H9 (cell line): ENCODE measurements around the gene SBK2. TPM values are rescaled to one million over a fixed set of nuclear protein-coding genes. Genes with fewer than 3 reads are reported as not detected.

Source experiments
- DNase-seq: peaks from one replicate; pipeline ENCODE4 v3.0.0-alpha.2; 2017
- H2AFZ ChIP-seq: one replicate; pipeline ENCODE4 v1.6.1; 2013; ENCODE audit warnings: mild to moderate bottlenecking, low read length, control low read depth, moderate library complexity
- H2AK5ac ChIP-seq: 2 replicates; pipeline ENCODE4 v1.6.1; 2013; ENCODE audit warnings: low read length, control low read depth, mixed read lengths; ENCODE audit not compliant: insufficient read length
- H2BK120ac ChIP-seq: one replicate; pipeline ENCODE4 v1.6.1; 2013; ENCODE audit warnings: low read depth, mild to moderate bottlenecking, low read length, control low read depth, inconsistent platforms; ENCODE audit not compliant: poor library complexity, severe bottlenecking
- H2BK12ac ChIP-seq: 2 replicates; pipeline ENCODE4 v1.6.1; 2013; ENCODE audit warnings: low read length, control low read depth, mixed read lengths, low read depth; ENCODE audit not compliant: insufficient read length
- H2BK15ac ChIP-seq: 2 replicates; pipeline ENCODE4 v1.6.1; 2013; ENCODE audit warnings: low read depth, low read length, control low read depth
- H2BK20ac ChIP-seq: one replicate; pipeline ENCODE4 v1.6.1; 2013; ENCODE audit warnings: low read depth, mild to moderate bottlenecking, low read length, control low read depth, inconsistent platforms; ENCODE audit not compliant: poor library complexity, severe bottlenecking
- H2BK5ac ChIP-seq: 2 replicates; pipeline ENCODE4 v1.6.1; 2013; ENCODE audit warnings: low read length, control low read depth, mixed read lengths; ENCODE audit not compliant: insufficient read length
- H3K14ac ChIP-seq: 2 replicates; pipeline ENCODE4 v1.6.1; 2013; ENCODE audit warnings: low read length, control low read depth; ENCODE audit not compliant: insufficient read depth
- H3K18ac ChIP-seq: 2 replicates; pipeline ENCODE4 v1.6.1; 2013; ENCODE audit warnings: low read depth, mild to moderate bottlenecking, mixed read lengths, low read length, control low read depth; ENCODE audit not compliant: insufficient read length
- H3K23ac ChIP-seq: 2 replicates; pipeline ENCODE4 v1.6.1; 2013; ENCODE audit warnings: low read length, control low read depth, mixed read lengths, low read depth; ENCODE audit not compliant: insufficient read length
- H3K23me2 ChIP-seq: 2 replicates; pipeline ENCODE4 v1.6.1; 2013; ENCODE audit warnings: low read depth, mild to moderate bottlenecking, mixed read lengths, low read length, control low read depth; ENCODE audit not compliant: insufficient read length, poor library complexity, severe bottlenecking
- H3K27ac ChIP-seq: 2 replicates; pipeline ENCODE4 v1.5.1; 2013; ENCODE audit warnings: low read length, control low read depth, mixed read lengths, low read depth; ENCODE audit not compliant: insufficient read length
- H3K27me3 ChIP-seq: 2 replicates; pipeline ENCODE4 v1.6.1; 2013; ENCODE audit warnings: low read length, control low read depth, inconsistent platforms; ENCODE audit not compliant: insufficient read depth
- H3K4ac ChIP-seq: 2 replicates; pipeline ENCODE4 v1.6.1; 2013; ENCODE audit warnings: low read depth, mild to moderate bottlenecking, control low read depth, inconsistent platforms, low read length, moderate library complexity
- H3K4me1 ChIP-seq: 2 replicates; pipeline ENCODE4 v1.6.1; 2013; ENCODE audit warnings: low read length, control low read depth, inconsistent platforms; ENCODE audit not compliant: insufficient read depth
- H3K4me2 ChIP-seq: 2 replicates; pipeline ENCODE4 v1.6.1; 2013; ENCODE audit warnings: low read length, control low read depth, mixed read lengths; ENCODE audit not compliant: insufficient read length, insufficient read depth
- H3K56ac ChIP-seq: 2 replicates; pipeline ENCODE4 v1.6.1; 2013; ENCODE audit warnings: low read depth, mild to moderate bottlenecking, mixed read lengths, low read length, control low read depth; ENCODE audit not compliant: insufficient read length
- H3K79me1 ChIP-seq: 2 replicates; pipeline ENCODE4 v1.6.1; 2013; ENCODE audit warnings: low read depth, mild to moderate bottlenecking, moderate library complexity, low read length, control low read depth, inconsistent platforms; ENCODE audit not compliant: insufficient read depth, poor library complexity, severe bottlenecking
- H3K79me2 ChIP-seq: 2 replicates; pipeline ENCODE4 v1.6.1; 2013; ENCODE audit warnings: low read length, control low read depth, inconsistent platforms; ENCODE audit not compliant: insufficient read depth
- H3K9ac ChIP-seq: 2 replicates; pipeline ENCODE4 v1.6.1; 2013; ENCODE audit warnings: low read length, control low read depth, mixed read lengths; ENCODE audit not compliant: insufficient read length; ENCODE audit errors: extremely low read depth
- H3K9me3 ChIP-seq: one replicate; pipeline ENCODE4 v1.6.1; 2013; ENCODE audit warnings: low read depth, low read length, inconsistent platforms; ENCODE audit not compliant: control insufficient read depth
- H3T11ph ChIP-seq: one replicate; pipeline ENCODE4 v1.6.1; 2013; ENCODE audit warnings: mild to moderate bottlenecking, low read length, control low read depth, inconsistent platforms
- H4K20me1 ChIP-seq: one replicate; pipeline ENCODE4 v1.6.1; 2013; ENCODE audit not compliant: control insufficient read depth, insufficient read length, insufficient read depth
- H4K5ac ChIP-seq: 2 replicates; pipeline ENCODE4 v1.6.1; 2013; ENCODE audit warnings: low read depth, mild to moderate bottlenecking, mixed read lengths, low read length, control low read depth; ENCODE audit not compliant: insufficient read length
- H4K8ac ChIP-seq: replicated peaks from 2 replicates; pipeline ENCODE4 v1.6.1; 2013; ENCODE audit warnings: low read length, control low read depth, mixed read lengths, low read depth; ENCODE audit not compliant: insufficient read length
- H4K91ac ChIP-seq: 2 replicates; pipeline ENCODE4 v1.6.1; 2013; ENCODE audit warnings: low read depth, mild to moderate bottlenecking, moderate library complexity, mixed read lengths, low read length, control low read depth; ENCODE audit not compliant: insufficient read length
- H3K27ac Mint-ChIP-seq, 3 experiments: 2 replicates in 2 of 3; 3 replicates in 1 of 3; pipeline ENCODE4 v1.8.0; 2020 to 2021; ENCODE audit warnings: mixed read lengths in 3 of 3, mild to moderate bottlenecking in 1 of 3, moderate library complexity in 1 of 3
- H3K27me3 Mint-ChIP-seq: 2 replicates; pipeline ENCODE4 v1.8.0; 2021; ENCODE audit warnings: low read depth, mild to moderate bottlenecking, moderate library complexity, mixed read lengths
- H3K36me3 Mint-ChIP-seq, 3 experiments: 2 replicates in 2 of 3; 3 replicates in 1 of 3; pipeline ENCODE4 v1.8.0; 2020 to 2021; ENCODE audit warnings: low read depth in 3 of 3, mixed read lengths in 3 of 3; ENCODE audit not compliant: insufficient read depth in 1 of 3
- H3K4me1 Mint-ChIP-seq, 2 experiments: 2 replicates each; pipeline ENCODE4 v1.8.0; 2020; ENCODE audit warnings: mixed read lengths in 2 of 2
- H3K4me3 Mint-ChIP-seq, 2 experiments: 2 replicates in 1 of 2; 3 replicates in 1 of 2; pipeline ENCODE4 v1.8.0; 2020 to 2021; ENCODE audit warnings: mild to moderate bottlenecking in 2 of 2, mixed read lengths in 2 of 2, moderate library complexity in 1 of 2
- H3K9me3 Mint-ChIP-seq, 2 experiments: 2 replicates in 1 of 2; 3 replicates in 1 of 2; pipeline ENCODE4 v1.8.0; 2020; ENCODE audit warnings: mild to moderate bottlenecking in 2 of 2, mixed read lengths in 2 of 2, moderate library complexity in 1 of 2
- WGBS: extraction: QIAGEN DNeasy Blood & Tissue Kit; methylation state at CpG from one replicate; pipeline ENCODE4 v1.1.7; 2013; ENCODE audit warnings: missing lambda C conversion rate, low lambda C conversion rate, mixed read lengths; ENCODE audit not compliant: insufficient read length; ENCODE audit errors: extremely low coverage; 5-methylcytosine and 5-hydroxymethylcytosine counted together
- total RNA-seq: library from RNA; stranded (reverse); gene quantifications from 2 replicates; pipeline ENCODE4 v1.2.1, GENCODE V29; 2021
- TF ChIP-seq, protein P1 (sequence below): fragments of 200-600 bp; sonication (generic); conservative IDR thresholded peaks from 3 replicates; pipeline ENCODE4 v1.8.0; 2021; ENCODE audit warnings: antibody characterized with exemption, mild to moderate bottlenecking

The SBK2 gene
- total RNA-seq, 1 experiment from 2014 or later, result 2.8 TPM

- H3K4me1 Mint-ChIP-seq, result peaks cover 16 to 45% of the 10 kb centered on the region in 2 experiments
- WGBS, result 100% methylated on average over 7 of the region's 7 CpGs
- Histone ChIP-seq H4K5ac (no peak overlapping the region), H3K27me3 (no peaks in the 10 kb centered on the region), H2BK20ac (no peak overlapping the region), H3T11ph (no peak overlapping the region), H3K9me3 (no peaks in the 10 kb centered on the region), H4K91ac (no peak overlapping the region), H3K79me2 (no peaks in the 10 kb centered on the region), H4K20me1 (peaks cover 2% of the 10 kb centered on the region), H3K4me2 (no peak overlapping the region), H3K14ac (no peak overlapping the region), H2AK5ac (no peak overlapping the region), H3K9ac (no peak overlapping the region), H2BK5ac (no peak overlapping the region), H2BK15ac (no peak overlapping the region), H4K8ac (no peak overlapping the region), H3K23me2 (no peaks in the 10 kb centered on the region), H3K79me1 (no peaks in the 10 kb centered on the region), H2BK120ac (no peak overlapping the region), H3K23ac (no peak overlapping the region), H3K56ac (no peak overlapping the region), H2AFZ (no peak overlapping the region), H3K27ac (no peak overlapping the region), H2BK12ac (no peak overlapping the region), H3K4ac (no peak overlapping the region), H3K18ac (no peak overlapping the region), H3K4me1 (no peaks in the 10 kb centered on the region; the same call in 1 of the 2 replicates)
- H3K27ac Mint-ChIP-seq, result no peak overlapping the region
- no peak overlapping the region for H3K4me3 Mint-ChIP-seq
- H3K9me3 Mint-ChIP-seq, result peaks cover 6 to 14% of the 10 kb centered on the region in 2 experiments; a peak in 4 of 5 replicates
- TF ChIP-seq, protein P1, sequence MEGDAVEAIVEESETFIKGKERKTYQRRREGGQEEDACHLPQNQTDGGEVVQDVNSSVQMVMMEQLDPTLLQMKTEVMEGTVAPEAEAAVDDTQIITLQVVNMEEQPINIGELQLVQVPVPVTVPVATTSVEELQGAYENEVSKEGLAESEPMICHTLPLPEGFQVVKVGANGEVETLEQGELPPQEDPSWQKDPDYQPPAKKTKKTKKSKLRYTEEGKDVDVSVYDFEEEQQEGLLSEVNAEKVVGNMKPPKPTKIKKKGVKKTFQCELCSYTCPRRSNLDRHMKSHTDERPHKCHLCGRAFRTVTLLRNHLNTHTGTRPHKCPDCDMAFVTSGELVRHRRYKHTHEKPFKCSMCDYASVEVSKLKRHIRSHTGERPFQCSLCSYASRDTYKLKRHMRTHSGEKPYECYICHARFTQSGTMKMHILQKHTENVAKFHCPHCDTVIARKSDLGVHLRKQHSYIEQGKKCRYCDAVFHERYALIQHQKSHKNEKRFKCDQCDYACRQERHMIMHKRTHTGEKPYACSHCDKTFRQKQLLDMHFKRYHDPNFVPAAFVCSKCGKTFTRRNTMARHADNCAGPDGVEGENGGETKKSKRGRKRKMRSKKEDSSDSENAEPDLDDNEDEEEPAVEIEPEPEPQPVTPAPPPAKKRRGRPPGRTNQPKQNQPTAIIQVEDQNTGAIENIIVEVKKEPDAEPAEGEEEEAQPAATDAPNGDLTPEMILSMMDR, result no peak
- H3K36me3 Mint-ChIP-seq, result peaks cover 0 to 6% (median 0%) of the 10 kb centered on the region in 3 experiments; a peak in 2 of 7 replicates
- H3K27me3 Mint-ChIP-seq, result peaks cover 17% of the 10 kb centered on the region
- DNase-seq, result no peak
These were observed 5.4 kb upstream of the SBK2 start for GRCh38 chr19:55542292-55542855.
